ENCODE measurements around the gene EYA4.

- TF ChIP-seq CTCF (IDR thresholded peaks at IDR 0.05; ENCODE audit: insufficient read depth, low read depth, low read length) (no peak), EZH2 (IDR thresholded peaks at IDR 0.05; ENCODE audit: insufficient read depth, low read length) (no peak)
These were observed 222.6 kb downstream of the EYA4 start for GRCh38 chr6:133463790-133464189.
